ENCODE measurements around the gene DPAGT1.

Gene DPAGT1

DNA sequence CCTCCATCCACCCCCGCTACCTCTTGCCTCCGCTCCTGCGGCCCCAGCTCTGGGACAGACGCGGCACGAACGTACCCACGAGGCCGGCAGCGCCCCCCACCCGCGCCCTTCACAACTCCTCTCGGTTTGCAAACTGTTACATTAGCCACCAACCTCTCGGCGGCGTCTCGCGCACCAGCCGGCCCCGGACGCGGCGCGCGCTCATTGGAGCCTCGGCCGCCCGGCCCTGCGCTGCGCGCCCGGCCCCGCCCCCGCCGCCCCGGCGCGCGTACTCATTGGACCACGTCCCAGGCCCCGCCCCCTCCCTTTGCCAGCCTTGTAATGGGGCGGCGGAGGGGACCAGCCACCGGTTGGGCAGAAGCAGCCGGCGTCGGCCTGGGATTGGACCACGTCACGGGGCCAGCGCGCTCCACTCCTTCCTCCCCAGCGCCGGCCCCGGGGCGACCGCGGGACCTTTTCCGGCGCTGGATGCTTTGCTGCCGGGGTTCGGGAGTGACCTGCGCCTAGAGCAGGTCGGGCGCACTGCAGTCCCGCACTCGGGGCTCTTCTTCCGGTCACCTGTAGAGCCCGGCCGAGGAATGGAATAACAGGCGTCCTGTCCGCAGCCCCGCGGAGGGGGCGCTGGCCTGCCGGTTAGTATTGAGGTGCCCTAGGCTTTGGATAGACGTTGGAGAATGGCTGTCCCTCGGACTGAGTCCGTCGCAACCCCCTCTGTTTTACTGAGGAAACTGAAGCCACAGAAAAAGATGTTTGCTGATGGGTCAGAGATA, 44.5 kb downstream of the DPAGT1 start, which contains the start of gene HYOU1 (continued):
- TF ChIP-seq ZNF239 (tag by site-specific recombination; IDR thresholded peaks at IDR 0.05), result no peak
- TF ChIP-seq KLF8 (tag by site-specific recombination; IDR thresholded peaks at IDR 0.05), result peak; percentile 33; the same call in 1 of the 2 replicates
- TF ChIP-seq, protein P1, sequence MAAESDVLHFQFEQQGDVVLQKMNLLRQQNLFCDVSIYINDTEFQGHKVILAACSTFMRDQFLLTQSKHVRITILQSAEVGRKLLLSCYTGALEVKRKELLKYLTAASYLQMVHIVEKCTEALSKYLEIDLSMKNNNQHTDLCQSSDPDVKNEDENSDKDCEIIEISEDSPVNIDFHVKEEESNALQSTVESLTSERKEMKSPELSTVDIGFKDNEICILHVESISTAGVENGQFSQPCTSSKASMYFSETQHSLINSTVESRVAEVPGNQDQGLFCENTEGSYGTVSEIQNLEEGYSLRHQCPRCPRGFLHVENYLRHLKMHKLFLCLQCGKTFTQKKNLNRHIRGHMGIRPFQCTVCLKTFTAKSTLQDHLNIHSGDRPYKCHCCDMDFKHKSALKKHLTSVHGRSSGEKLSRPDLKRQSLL (tag by site-specific recombination; IDR thresholded peaks at IDR 0.05), result no peak
- 0 out of 2 replicates have a peak, but pooled peaks have one; percentile 61 for TF ChIP-seq RBAK (tag by site-specific recombination; IDR thresholded peaks at IDR 0.05)
- no peak for TF ChIP-seq ZNF394 (tag by site-specific recombination; IDR thresholded peaks at IDR 0.05; ENCODE audit: borderline replicate concordance)
- TF ChIP-seq SCRT2 (tag by site-specific recombination; IDR thresholded peaks at IDR 0.05), result peak; percentile 92
- TF ChIP-seq, protein P2, sequence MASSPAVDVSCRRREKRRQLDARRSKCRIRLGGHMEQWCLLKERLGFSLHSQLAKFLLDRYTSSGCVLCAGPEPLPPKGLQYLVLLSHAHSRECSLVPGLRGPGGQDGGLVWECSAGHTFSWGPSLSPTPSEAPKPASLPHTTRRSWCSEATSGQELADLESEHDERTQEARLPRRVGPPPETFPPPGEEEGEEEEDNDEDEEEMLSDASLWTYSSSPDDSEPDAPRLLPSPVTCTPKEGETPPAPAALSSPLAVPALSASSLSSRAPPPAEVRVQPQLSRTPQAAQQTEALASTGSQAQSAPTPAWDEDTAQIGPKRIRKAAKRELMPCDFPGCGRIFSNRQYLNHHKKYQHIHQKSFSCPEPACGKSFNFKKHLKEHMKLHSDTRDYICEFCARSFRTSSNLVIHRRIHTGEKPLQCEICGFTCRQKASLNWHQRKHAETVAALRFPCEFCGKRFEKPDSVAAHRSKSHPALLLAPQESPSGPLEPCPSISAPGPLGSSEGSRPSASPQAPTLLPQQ (tag by site-specific recombination; IDR thresholded peaks at IDR 0.05), result 0 out of 2 replicates have a peak, but pooled peaks have one; percentile 10
- TF ChIP-seq YY2 (tag by site-specific recombination; IDR thresholded peaks at IDR 0.05), result no peak
- TF ChIP-seq WT1 (tag by site-specific recombination; IDR thresholded peaks at IDR 0.05), result 0 out of 2 replicates have a peak, but pooled peaks have one; percentile 8
- TF ChIP-seq ZNF214 (tag by site-specific recombination; IDR thresholded peaks at IDR 0.05; ENCODE audit: borderline replicate concordance), result no peak
- TF ChIP-seq KLF9 (tag by site-specific recombination; IDR thresholded peaks at IDR 0.05; ENCODE audit: low read depth), result peak; percentile 62; the same call in 1 of the 2 replicates
- TF ChIP-seq SP3 (tag by site-specific recombination; IDR thresholded peaks at IDR 0.05), result peak; percentile 46; the same call in 1 of the 2 replicates
- TF ChIP-seq ZNF660 (tag by site-specific recombination; IDR thresholded peaks at IDR 0.05), result peak; percentile 28; the same call in 1 of the 2 replicates
- TF ChIP-seq ZNF596 (tag by site-specific recombination; IDR thresholded peaks at IDR 0.05), result no peak
- TF ChIP-seq KLF10 (tag by site-specific recombination; IDR thresholded peaks at IDR 0.05), result peak; percentile 57
- TF ChIP-seq, protein P3, sequence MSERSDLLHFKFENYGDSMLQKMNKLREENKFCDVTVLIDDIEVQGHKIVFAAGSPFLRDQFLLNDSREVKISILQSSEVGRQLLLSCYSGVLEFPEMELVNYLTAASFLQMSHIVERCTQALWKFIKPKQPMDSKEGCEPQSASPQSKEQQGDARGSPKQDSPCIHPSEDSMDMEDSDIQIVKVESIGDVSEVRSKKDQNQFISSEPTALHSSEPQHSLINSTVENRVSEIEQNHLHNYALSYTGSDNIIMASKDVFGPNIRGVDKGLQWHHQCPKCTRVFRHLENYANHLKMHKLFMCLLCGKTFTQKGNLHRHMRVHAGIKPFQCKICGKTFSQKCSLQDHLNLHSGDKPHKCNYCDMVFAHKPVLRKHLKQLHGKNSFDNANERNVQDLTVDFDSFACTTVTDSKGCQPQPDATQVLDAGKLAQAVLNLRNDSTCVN (tag by site-specific recombination; optimal IDR thresholded peaks at IDR 0.05), result peak; percentile 90
- TF ChIP-seq, protein P4, sequence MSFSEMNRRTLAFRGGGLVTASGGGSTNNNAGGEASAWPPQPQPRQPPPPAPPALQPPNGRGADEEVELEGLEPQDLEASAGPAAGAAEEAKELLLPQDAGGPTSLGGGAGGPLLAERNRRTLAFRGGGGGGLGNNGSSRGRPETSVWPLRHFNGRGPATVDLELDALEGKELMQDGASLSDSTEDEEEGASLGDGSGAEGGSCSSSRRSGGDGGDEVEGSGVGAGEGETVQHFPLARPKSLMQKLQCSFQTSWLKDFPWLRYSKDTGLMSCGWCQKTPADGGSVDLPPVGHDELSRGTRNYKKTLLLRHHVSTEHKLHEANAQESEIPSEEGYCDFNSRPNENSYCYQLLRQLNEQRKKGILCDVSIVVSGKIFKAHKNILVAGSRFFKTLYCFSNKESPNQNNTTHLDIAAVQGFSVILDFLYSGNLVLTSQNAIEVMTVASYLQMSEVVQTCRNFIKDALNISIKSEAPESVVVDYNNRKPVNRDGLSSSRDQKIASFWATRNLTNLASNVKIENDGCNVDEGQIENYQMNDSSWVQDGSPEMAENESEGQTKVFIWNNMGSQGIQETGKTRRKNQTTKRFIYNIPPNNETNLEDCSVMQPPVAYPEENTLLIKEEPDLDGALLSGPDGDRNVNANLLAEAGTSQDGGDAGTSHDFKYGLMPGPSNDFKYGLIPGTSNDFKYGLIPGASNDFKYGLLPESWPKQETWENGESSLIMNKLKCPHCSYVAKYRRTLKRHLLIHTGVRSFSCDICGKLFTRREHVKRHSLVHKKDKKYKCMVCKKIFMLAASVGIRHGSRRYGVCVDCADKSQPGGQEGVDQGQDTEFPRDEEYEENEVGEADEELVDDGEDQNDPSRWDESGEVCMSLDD (tag by site-specific recombination; IDR thresholded peaks at IDR 0.05), result peak; percentile 63
- no peak for TF ChIP-seq ZNF514 (tag by site-specific recombination; IDR thresholded peaks at IDR 0.05)
- TF ChIP-seq, protein P5, sequence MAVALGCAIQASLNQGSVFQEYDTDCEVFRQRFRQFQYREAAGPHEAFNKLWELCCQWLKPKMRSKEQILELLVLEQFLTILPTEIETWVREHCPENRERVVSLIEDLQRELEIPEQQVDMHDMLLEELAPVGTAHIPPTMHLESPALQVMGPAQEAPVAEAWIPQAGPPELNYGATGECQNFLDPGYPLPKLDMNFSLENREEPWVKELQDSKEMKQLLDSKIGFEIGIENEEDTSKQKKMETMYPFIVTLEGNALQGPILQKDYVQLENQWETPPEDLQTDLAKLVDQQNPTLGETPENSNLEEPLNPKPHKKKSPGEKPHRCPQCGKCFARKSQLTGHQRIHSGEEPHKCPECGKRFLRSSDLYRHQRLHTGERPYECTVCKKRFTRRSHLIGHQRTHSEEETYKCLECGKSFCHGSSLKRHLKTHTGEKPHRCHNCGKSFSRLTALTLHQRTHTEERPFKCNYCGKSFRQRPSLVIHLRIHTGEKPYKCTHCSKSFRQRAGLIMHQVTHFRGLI (tag by site-specific recombination; IDR thresholded peaks at IDR 0.05), result peak; percentile 27; the same call in 1 of the 2 replicates
- 0 out of 2 replicates have a peak, but pooled peaks have one; percentile 20 for TF ChIP-seq ZNF561 (tag by site-specific recombination; IDR thresholded peaks at IDR 0.05; ENCODE audit: borderline replicate concordance)
- TF ChIP-seq, protein P6, sequence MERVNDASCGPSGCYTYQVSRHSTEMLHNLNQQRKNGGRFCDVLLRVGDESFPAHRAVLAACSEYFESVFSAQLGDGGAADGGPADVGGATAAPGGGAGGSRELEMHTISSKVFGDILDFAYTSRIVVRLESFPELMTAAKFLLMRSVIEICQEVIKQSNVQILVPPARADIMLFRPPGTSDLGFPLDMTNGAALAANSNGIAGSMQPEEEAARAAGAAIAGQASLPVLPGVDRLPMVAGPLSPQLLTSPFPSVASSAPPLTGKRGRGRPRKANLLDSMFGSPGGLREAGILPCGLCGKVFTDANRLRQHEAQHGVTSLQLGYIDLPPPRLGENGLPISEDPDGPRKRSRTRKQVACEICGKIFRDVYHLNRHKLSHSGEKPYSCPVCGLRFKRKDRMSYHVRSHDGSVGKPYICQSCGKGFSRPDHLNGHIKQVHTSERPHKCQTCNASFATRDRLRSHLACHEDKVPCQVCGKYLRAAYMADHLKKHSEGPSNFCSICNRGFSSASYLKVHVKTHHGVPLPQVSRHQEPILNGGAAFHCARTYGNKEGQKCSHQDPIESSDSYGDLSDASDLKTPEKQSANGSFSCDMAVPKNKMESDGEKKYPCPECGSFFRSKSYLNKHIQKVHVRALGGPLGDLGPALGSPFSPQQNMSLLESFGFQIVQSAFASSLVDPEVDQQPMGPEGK (tag by site-specific recombination; IDR thresholded peaks at IDR 0.05), result peak; percentile 67
- TF ChIP-seq ZNF169 (tag by site-specific recombination; IDR thresholded peaks at IDR 0.05), result no peak
- TF ChIP-seq ZSCAN30 (tag by site-specific recombination; IDR thresholded peaks at IDR 0.05), result peak; percentile 21; the same call in 1 of the 2 replicates
- TF ChIP-seq, protein P7, sequence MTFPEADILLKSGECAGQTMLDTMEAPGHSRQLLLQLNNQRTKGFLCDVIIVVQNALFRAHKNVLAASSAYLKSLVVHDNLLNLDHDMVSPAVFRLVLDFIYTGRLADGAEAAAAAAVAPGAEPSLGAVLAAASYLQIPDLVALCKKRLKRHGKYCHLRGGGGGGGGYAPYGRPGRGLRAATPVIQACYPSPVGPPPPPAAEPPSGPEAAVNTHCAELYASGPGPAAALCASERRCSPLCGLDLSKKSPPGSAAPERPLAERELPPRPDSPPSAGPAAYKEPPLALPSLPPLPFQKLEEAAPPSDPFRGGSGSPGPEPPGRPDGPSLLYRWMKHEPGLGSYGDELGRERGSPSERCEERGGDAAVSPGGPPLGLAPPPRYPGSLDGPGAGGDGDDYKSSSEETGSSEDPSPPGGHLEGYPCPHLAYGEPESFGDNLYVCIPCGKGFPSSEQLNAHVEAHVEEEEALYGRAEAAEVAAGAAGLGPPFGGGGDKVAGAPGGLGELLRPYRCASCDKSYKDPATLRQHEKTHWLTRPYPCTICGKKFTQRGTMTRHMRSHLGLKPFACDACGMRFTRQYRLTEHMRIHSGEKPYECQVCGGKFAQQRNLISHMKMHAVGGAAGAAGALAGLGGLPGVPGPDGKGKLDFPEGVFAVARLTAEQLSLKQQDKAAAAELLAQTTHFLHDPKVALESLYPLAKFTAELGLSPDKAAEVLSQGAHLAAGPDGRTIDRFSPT (tag by site-specific recombination; IDR thresholded peaks at IDR 0.05), result peak; percentile 93
- TF ChIP-seq ZNF416 (tag by site-specific recombination; IDR thresholded peaks at IDR 0.05), result no peak
- no peak for TF ChIP-seq ZNF112 (tag by site-specific recombination; IDR thresholded peaks at IDR 0.05)
